Measurements from ENCODE around the gene PTPA.

DNA sequence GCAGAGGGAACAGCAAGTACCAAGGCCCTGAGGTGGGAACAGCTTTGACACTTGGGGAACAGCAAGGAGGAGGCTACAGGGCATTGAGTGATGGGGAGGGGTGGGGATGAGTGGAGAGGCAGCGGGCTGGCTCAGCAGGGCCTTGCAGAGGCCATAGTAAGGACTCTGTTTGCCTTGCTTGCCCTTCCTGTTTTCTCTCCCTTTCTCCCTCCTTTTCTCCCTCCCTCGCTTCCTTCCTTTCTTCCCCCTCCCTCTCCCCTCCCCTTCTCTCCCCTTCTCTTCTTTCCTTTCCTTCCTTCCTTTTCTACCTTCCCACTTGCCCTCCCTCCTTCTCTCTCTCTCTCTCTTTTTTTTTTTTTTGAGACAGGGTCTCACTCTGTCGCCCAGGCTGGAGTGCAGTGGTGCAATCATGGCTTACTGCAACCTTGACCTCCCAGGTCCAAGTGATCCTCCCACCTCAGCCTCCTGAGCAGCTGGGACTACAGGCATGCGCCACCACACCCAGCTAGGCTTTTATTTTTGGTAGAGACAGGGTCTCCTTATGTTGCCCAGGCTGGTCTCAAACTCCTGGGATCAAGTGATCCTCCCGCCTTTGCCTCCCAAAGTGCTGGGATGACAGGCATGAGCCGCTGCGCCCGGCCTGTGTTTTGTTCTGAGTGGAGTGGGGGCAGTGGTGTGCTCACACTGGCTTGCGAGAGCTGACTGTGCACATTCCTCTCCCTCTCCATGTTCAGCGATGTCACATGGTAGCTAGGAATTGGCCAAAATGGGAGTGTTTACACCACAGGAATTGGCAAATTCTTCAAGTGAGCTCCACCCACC, 49.7 kb downstream of the PTPA start:
- TF ChIP-seq, protein P1, sequence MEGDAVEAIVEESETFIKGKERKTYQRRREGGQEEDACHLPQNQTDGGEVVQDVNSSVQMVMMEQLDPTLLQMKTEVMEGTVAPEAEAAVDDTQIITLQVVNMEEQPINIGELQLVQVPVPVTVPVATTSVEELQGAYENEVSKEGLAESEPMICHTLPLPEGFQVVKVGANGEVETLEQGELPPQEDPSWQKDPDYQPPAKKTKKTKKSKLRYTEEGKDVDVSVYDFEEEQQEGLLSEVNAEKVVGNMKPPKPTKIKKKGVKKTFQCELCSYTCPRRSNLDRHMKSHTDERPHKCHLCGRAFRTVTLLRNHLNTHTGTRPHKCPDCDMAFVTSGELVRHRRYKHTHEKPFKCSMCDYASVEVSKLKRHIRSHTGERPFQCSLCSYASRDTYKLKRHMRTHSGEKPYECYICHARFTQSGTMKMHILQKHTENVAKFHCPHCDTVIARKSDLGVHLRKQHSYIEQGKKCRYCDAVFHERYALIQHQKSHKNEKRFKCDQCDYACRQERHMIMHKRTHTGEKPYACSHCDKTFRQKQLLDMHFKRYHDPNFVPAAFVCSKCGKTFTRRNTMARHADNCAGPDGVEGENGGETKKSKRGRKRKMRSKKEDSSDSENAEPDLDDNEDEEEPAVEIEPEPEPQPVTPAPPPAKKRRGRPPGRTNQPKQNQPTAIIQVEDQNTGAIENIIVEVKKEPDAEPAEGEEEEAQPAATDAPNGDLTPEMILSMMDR (IDR thresholded peaks at IDR 0.05), result no peak
- TF ChIP-seq POLR2AphosphoS5 (IDR thresholded peaks at IDR 0.05) (no peak), POLR2A (IDR thresholded peaks at IDR 0.05) (no peak)

Data from breast epithelium (tissue), 3 donors.